Measurements from ENCODE around the gene ADGRG3. TPM values are rescaled to one million over a fixed set of nuclear protein-coding genes. Genes with fewer than 3 reads are reported as not detected.

Gene ADGRG3
- total and polyA plus RNA-seq, 2 of the 13 experiments (the other 11 are each of a cell fraction or from before 2014, with no cell fraction given): 2.7 to 11.8 TPM

DNA sequence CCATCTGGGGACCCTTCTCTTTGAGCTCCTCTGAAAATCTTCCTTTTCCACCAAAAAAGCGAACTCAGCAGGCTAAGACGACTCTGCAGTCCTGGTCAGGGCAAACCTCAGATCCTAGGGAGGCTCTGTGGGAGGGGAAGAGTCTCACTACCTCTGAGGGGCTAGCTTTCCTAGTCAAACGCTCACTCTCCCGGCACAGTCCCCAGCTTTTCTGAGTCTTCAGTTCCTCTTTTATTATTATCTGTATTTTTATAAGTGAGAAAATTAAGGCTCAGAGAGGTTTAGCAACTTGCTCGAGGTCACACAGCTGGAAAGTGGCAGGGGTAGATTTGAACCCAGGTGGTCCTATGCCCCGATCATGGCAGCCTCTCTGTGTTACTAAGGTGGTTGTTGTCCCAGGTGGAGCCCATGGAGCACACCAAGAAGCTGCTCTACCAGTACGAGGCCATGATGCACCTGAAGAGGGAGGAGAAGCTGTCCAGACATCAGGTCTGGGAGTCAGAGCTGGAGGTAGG, 58.4 kb downstream of the ADGRG3 start:
- ATAC-seq (no peak), FAIRE-seq (no peak), DNase-seq (ENCODE audit: low spot score) (no peak)
- CTCF ChIA-PET (ENCODE audit: low intra/inter-chr PET ratio, low total read pairs): no interaction called here
- H2AFZ ChIP-seq (ENCODE audit: low read length): no peak overlapping the region
- H3K4me1 ChIP-seq (ENCODE audit: insufficient read depth, low read length): peaks cover 26% of the 10 kb centered on the region
- H3K36me3 ChIP-seq (replicated peaks in 1 of 2; ENCODE audit: control insufficient read depth in 1 of 2, insufficient read depth in 2 of 2, low read length in 2 of 2): no peaks in the 10 kb centered on the region
- no peak overlapping the region for H3K9ac ChIP-seq (ENCODE audit: insufficient read depth, low read depth, low read length)
- no peak overlapping the region for H3K4me3 ChIP-seq (replicated peaks in 1 of 3; ENCODE audit: insufficient read depth in 1 of 3, low read depth in 2 of 3, low read length in 3 of 3)
- BruUV-seq (replicated peaks): no TSS peak
- H4K20me1 ChIP-seq (ENCODE audit: insufficient read depth, low read length): no peaks in the 10 kb centered on the region
- 41% methylated on average over 7 of the region's 7 CpGs for WGBS (ENCODE audit: low lambda C conversion rate)
- POLR2A ChIA-PET: interaction anchor here (1.8 kb wide), 1 partner anchor 9 kb away, joined by 6 read pairs; the partner anchor contains the start of gene KATNB1
- no peaks in the 10 kb centered on the region for H3K9me3 ChIP-seq (ENCODE audit: low read length)
- TF ChIP-seq ZNF768 (CRISPR knock-in tag; IDR thresholded peaks at IDR 0.05): peak; percentile 90
- TF ChIP-seq SP140L (CRISPR knock-in tag; IDR thresholded peaks at IDR 0.05; ENCODE audit: borderline replicate concordance): no peak
- H3K27me3 ChIP-seq (ENCODE audit: control insufficient read depth in 1 of 2, insufficient read depth in 2 of 2, low read length in 2 of 2): no peaks in the 10 kb centered on the region
- H3K27ac ChIP-seq (ENCODE audit: extremely low read length, insufficient read depth, low read length): no peak overlapping the region
- intact Hi-C loops (cut with micrococcal nuclease; ENCODE audit: unreplicated experiment): no loop called here
- in situ Hi-C loops (cut with HindIII; ENCODE audit: extremely low pct_ligation_motif_present, low pct_unique_long_range_greater_than_20kb): loop anchor here (5.0 kb wide), 1 partner anchor 124 kb away; no protein-coding TSS in a partner anchor
- H3K4me2 ChIP-seq (ENCODE audit: low read depth, low read length): no peak overlapping the region
- no peaks in the 10 kb centered on the region for H3K79me2 ChIP-seq (ENCODE audit: insufficient read depth, low read length)

DNA sequence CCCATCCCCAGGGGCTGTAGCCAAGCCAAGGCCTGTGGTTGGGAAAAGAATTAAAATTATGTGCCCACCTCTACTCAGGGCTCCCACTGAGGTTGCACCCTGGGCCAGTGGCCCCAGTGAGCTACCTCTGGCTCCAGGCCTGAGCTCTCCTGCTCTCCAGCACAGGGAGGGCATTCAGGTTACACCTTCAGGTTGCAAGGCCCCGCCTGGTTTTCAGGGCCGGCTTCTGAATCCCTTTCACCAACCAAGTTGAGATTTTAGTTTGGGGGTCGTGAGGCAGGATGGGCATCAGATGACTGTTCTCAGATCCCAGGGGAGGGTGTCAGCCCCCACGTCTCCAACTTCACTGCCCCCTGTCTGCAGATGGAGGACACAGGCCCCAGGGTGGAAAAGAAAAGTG, 59.5 kb downstream of the ADGRG3 start:
- CTCF ChIA-PET (ENCODE audit: low intra/inter-chr PET ratio, low total read pairs): no interaction called here
- peaks cover 15% of the 10 kb centered on the region for H3K4me1 ChIP-seq (ENCODE audit: insufficient read depth, low read length)
- TF ChIP-seq ZNF720 (CRISPR knock-in tag; IDR thresholded peaks at IDR 0.05): no peak
- no peak for TF ChIP-seq MTF2 (CRISPR knock-in tag; IDR thresholded peaks at IDR 0.05; ENCODE audit: borderline replicate concordance)
- TF ChIP-seq AGO2 (optimal IDR thresholded peaks at IDR 0.05; ENCODE audit: low read depth, low read length): no peak
- TF ChIP-seq, protein P1, sequence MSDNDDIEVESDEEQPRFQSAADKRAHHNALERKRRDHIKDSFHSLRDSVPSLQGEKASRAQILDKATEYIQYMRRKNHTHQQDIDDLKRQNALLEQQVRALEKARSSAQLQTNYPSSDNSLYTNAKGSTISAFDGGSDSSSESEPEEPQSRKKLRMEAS (IDR thresholded peaks at IDR 0.05): no peak
- no peak for TF ChIP-seq KLF16 (CRISPR knock-in tag; IDR thresholded peaks at IDR 0.05)
- TF ChIP-seq, protein P2, sequence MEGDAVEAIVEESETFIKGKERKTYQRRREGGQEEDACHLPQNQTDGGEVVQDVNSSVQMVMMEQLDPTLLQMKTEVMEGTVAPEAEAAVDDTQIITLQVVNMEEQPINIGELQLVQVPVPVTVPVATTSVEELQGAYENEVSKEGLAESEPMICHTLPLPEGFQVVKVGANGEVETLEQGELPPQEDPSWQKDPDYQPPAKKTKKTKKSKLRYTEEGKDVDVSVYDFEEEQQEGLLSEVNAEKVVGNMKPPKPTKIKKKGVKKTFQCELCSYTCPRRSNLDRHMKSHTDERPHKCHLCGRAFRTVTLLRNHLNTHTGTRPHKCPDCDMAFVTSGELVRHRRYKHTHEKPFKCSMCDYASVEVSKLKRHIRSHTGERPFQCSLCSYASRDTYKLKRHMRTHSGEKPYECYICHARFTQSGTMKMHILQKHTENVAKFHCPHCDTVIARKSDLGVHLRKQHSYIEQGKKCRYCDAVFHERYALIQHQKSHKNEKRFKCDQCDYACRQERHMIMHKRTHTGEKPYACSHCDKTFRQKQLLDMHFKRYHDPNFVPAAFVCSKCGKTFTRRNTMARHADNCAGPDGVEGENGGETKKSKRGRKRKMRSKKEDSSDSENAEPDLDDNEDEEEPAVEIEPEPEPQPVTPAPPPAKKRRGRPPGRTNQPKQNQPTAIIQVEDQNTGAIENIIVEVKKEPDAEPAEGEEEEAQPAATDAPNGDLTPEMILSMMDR (CRISPR knock-in tag; IDR thresholded peaks at IDR 0.05): 0 out of 2 replicates have a peak, but pooled peaks have one; percentile 8
- no TSS peak for BruUV-seq (replicated peaks)
- intact Hi-C loops (cut with micrococcal nuclease; ENCODE audit: unreplicated experiment) (no loop called here), in situ Hi-C loops (cut with HindIII; ENCODE audit: extremely low pct_ligation_motif_present, low pct_unique_long_range_greater_than_20kb) (loop anchor here (5.0 kb wide), 1 partner anchor 125 kb away; no protein-coding TSS in a partner anchor)
- H3K36me3 ChIP-seq (replicated peaks in 1 of 2; ENCODE audit: control insufficient read depth in 1 of 2, insufficient read depth in 2 of 2, low read length in 2 of 2): no peaks in the 10 kb centered on the region
- H3K9ac ChIP-seq (ENCODE audit: insufficient read depth, low read depth, low read length): no peak overlapping the region
- H3K27ac ChIP-seq (ENCODE audit: extremely low read length, insufficient read depth, low read length): no peak overlapping the region
- no peaks in the 10 kb centered on the region for H3K27me3 ChIP-seq (ENCODE audit: control insufficient read depth in 1 of 2, insufficient read depth in 2 of 2, low read length in 2 of 2)
- no peak overlapping the region for H2AFZ ChIP-seq (ENCODE audit: low read length)
- POLR2A ChIA-PET: interaction anchor here (0.7 kb wide), 1 partner anchor 60 kb away, joined by 3 read pairs; no protein-coding TSS in a partner anchor
- no peaks in the 10 kb centered on the region for H3K79me2 ChIP-seq (ENCODE audit: insufficient read depth, low read length)
- WGBS (ENCODE audit: low lambda C conversion rate): 33% methylated on average over 4 of the region's 4 CpGs
- DNase-seq (ENCODE audit: low spot score) (no peak), ATAC-seq (no peak), FAIRE-seq (no peak)
- H3K4me3 ChIP-seq (replicated peaks in 1 of 3; ENCODE audit: insufficient read depth in 1 of 3, low read depth in 2 of 3, low read length in 3 of 3): no peak overlapping the region
- no peaks in the 10 kb centered on the region for H4K20me1 ChIP-seq (ENCODE audit: insufficient read depth, low read length)
- H3K9me3 ChIP-seq (ENCODE audit: low read length): no peaks in the 10 kb centered on the region
- no peak overlapping the region for H3K4me2 ChIP-seq (ENCODE audit: low read depth, low read length)

Measured in HepG2 (cell line).